ENCODE data around the gene PSMD9.
"Not testable (repeated sequence)": the region's sequence is repeated elsewhere in the genome, so short reads cannot be mapped to it uniquely, and the experiment has no call there.

The PSMD9 gene

DNA sequence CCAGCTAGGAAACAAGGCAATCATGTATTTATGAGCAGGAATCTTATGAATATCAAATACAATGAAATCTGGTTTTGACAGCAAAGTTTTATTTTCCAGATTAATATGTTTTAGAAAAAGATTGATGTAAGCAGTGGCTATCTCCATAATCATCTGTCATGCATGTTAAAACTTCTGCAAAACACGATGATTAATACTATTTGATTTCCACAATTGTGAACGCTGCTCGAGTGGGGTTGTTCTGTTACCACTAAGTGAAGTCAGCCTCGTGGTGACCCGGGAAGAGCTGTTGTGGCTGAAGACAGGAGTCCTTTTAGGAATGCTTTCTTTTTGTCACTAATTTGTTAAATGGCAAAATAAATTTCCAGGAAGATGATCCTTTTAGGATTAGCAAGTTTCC lies 39.2 kb downstream of the PSMD9 start:
- Histone ChIP-seq H3K9me3 (ENCODE audit: control insufficient read depth in 1 of 2, low read length in 2 of 2) (no peaks in the 10 kb centered on the region), H3K27me3 (ENCODE audit: low read depth, low read length) (no peaks in the 10 kb centered on the region), H3K36me3 (ENCODE audit: control insufficient read depth in 1 of 2, insufficient read depth in 2 of 2, low read length in 2 of 2) (no peaks in the 10 kb centered on the region), H3K27ac (ENCODE audit: low read length) (no peak overlapping the region), H3K4me1 (ENCODE audit: control insufficient read depth in 1 of 2, insufficient read depth in 2 of 2, low read length in 2 of 2) (peaks cover 0 to 4% of the 10 kb centered on the region in 2 donors), H3K4me3 (ENCODE audit: low read depth in 1 of 2, low read length in 2 of 2) (no peak overlapping the region)

DNA sequence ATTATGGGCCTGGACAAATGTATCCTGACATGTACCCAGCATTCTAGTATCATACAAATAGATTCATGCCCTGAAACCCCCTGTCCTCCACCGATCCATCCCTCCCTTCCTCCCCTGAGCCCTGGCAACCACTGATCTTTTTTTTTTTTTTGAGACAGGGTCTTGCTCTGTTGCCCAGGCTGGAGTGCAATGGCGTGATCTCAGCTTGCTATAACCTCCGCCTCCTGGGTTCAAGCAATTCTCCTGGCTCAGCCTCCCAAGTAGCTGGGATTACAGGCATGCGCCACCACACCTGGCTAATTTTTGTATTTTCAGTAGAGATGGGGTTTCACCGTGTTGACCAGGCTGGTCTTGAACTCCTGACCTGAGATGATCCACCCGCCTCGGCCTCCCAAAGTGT lies 41.0 kb downstream of the PSMD9 start:
- H3K4me1 ChIP-seq (ENCODE audit: control insufficient read depth in 1 of 2, insufficient read depth in 2 of 2, low read length in 2 of 2); H3K36me3 ChIP-seq (ENCODE audit: control insufficient read depth in 1 of 2, insufficient read depth in 2 of 2, low read length in 2 of 2); H3K9me3 ChIP-seq (ENCODE audit: control insufficient read depth in 1 of 2, low read length in 2 of 2); H3K4me3 ChIP-seq (ENCODE audit: low read depth in 1 of 2, low read length in 2 of 2); H3K27me3 ChIP-seq (ENCODE audit: low read depth, low read length); H3K27ac ChIP-seq (ENCODE audit: low read length): not testable (repeated sequence)

DNA sequence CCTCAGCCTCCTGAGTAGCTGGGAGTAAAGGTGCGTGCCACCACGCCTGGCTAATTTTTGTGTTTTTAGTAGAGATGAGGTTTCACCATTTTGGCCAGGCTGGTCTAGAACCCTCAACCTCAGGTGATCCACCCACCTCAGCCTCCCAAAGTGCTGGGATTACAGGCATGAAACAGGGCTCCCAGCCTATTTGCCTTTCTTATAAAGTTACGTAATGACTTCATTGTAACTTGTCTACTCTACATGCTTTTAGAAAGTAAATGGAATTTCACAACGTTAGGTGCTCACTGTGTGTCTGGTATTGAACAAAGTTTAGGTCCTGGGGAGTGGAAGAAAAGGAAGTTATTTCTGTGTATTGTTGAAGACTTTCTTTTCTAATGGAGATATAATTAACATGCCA lies 42.3 kb downstream of the PSMD9 start:
- Histone ChIP-seq H3K4me3 (ENCODE audit: low read depth in 1 of 2, low read length in 2 of 2) (no peak overlapping the region), H3K9me3 (ENCODE audit: control insufficient read depth in 1 of 2, low read length in 2 of 2) (no peaks in the 10 kb centered on the region), H3K27me3 (ENCODE audit: low read depth, low read length) (no peaks in the 10 kb centered on the region), H3K36me3 (ENCODE audit: control insufficient read depth in 1 of 2, insufficient read depth in 2 of 2, low read length in 2 of 2) (no peaks in the 10 kb centered on the region), H3K4me1 (ENCODE audit: control insufficient read depth in 1 of 2, insufficient read depth in 2 of 2, low read length in 2 of 2) (no peaks in the 10 kb centered on the region), H3K27ac (ENCODE audit: low read length) (no peak overlapping the region)

DNA sequence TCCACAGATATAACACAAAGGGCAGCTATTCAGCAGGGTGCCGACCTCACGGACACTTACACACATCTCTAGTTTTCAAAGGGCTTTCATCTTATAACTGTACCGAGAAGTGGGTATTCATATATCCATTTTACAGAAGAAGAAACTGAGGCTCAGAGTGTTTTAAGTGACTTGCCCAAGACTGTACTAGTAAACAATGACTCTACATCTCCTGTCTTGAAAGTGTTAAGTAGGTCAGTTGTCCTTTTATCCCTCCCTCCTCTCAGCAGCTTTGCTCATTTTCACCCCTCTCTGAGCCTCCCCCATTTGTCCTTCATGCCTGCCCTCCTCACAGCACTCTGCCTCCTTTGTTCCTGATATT lies 43.6 kb downstream of the PSMD9 start:
- no peak overlapping the region for H3K4me3 ChIP-seq (ENCODE audit: low read depth in 1 of 2, low read length in 2 of 2)
- H3K27me3 ChIP-seq (ENCODE audit: low read depth, low read length), result no peaks in the 10 kb centered on the region
- no peaks in the 10 kb centered on the region for H3K4me1 ChIP-seq (ENCODE audit: control insufficient read depth in 1 of 2, insufficient read depth in 2 of 2, low read length in 2 of 2)
- H3K27ac ChIP-seq (ENCODE audit: low read length), result no peak overlapping the region
- H3K36me3 ChIP-seq (ENCODE audit: control insufficient read depth in 1 of 2, insufficient read depth in 2 of 2, low read length in 2 of 2), result peaks cover 0 to 4% of the 10 kb centered on the region in 2 donors
- no peaks in the 10 kb centered on the region for H3K9me3 ChIP-seq (ENCODE audit: control insufficient read depth in 1 of 2, low read length in 2 of 2)

DNA sequence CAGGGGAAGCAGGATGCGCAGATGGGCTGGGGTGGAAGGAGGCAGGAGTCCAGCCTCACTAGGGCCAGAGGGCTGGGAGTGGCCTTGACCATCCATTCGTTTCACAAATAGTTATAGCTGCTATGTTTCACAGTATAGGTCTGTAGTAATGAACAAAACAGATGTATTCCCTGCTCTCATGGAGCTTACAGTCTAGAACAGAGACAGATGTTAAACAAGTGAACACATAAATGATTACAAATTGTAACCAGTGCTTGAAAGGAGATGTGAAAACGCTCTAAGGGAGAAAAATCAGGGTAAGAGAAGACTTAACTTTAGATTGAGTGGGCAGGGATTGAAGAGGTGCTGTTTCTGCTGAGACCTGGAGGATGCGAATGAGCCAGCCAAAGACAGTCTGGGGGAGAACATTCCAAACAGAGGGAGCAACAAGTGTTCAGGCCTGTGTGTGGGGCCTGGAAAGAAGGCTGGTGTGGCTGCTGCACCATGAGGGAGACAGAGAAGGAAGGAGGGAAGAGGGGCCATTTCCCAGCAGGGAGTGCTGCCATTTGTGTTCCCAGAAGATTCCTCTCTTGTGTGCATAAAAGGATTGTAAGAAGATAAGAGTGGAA lies 44.4 kb downstream of the PSMD9 start:
- Histone ChIP-seq H3K9me3 (ENCODE audit: control insufficient read depth in 1 of 2, low read length in 2 of 2) (no peaks in the 10 kb centered on the region), H3K27ac (ENCODE audit: low read length) (no peak overlapping the region), H3K4me3 (ENCODE audit: low read depth in 1 of 2, low read length in 2 of 2) (no peak overlapping the region), H3K27me3 (ENCODE audit: low read depth, low read length) (no peaks in the 10 kb centered on the region), H3K4me1 (ENCODE audit: control insufficient read depth in 1 of 2, insufficient read depth in 2 of 2, low read length in 2 of 2) (no peaks in the 10 kb centered on the region), H3K36me3 (ENCODE audit: control insufficient read depth in 1 of 2, insufficient read depth in 2 of 2, low read length in 2 of 2) (peaks cover 0 to 4% of the 10 kb centered on the region in 2 donors)

DNA sequence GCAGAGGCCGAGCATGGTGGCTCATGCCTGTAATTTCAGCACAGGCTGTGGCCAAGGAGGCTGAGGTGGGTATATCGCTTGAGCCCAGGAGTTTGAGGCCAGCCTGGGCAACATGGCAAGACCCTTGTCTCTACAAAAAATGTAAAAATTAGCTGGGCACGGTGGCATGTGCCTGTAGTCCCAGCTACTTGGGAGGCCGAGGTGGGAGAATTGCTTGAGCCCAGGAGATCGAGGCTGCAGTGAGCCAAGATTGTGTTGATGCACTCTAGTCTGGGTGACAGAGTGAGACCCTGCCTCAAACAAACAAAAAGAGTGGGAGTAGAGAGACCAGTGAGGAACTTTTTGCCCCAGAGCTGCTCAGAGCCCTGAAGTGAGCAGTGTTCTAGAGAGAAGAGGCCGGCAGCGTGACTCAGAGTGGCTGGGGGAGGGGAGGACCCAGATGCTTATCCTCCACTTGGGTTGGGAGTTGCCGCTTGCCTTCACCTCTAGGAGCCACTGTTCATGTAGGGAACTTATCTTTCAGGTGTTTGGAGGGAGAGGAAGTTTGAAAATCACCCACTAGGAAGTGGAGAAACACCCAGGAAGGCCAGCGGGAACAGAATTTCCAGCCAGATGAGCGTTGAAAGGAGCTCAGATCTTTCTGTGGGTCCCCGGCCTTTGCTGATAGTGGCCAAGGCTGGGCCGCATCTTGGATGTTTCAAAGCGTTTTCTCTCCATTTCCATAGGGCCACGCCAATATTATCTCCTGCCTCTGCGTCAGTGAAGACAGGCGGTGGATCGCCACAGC lies 45.1 kb downstream of the PSMD9 start:
- no peak overlapping the region for H3K27ac ChIP-seq (ENCODE audit: low read length)

DNA sequence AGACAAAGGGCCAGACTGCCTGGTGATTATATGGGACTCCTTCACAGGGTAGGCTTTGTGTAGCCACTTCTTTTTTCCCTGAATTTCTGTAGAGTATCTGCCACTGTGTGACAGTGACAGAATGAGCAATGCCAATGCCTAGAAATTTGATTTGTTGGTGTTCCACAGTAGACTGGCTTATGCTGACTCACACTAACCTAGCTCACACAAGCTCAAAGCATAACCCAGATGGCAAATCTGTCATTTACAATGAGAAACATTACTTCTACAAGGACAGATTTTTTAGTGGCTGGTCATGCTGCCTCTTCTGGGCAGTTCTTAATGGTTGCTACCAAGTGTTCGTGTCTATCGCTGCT lies 45.7 kb downstream of the PSMD9 start:
- Histone ChIP-seq H3K9me3 (ENCODE audit: control insufficient read depth in 1 of 2, low read length in 2 of 2) (no peaks in the 10 kb centered on the region), H3K4me1 (ENCODE audit: control insufficient read depth in 1 of 2, insufficient read depth in 2 of 2, low read length in 2 of 2) (no peaks in the 10 kb centered on the region), H3K27me3 (ENCODE audit: low read depth, low read length) (no peaks in the 10 kb centered on the region), H3K36me3 (ENCODE audit: control insufficient read depth in 1 of 2, insufficient read depth in 2 of 2, low read length in 2 of 2) (peaks cover 0 to 4% of the 10 kb centered on the region in 2 donors), H3K4me3 (ENCODE audit: low read depth in 1 of 2, low read length in 2 of 2) (no peak overlapping the region), H3K27ac (ENCODE audit: low read length) (no peak overlapping the region)

More for the DNA sequence above, 45.1 kb downstream of the PSMD9 start:
- Histone ChIP-seq H3K4me1 (ENCODE audit: control insufficient read depth in 1 of 2, insufficient read depth in 2 of 2, low read length in 2 of 2) (no peaks in the 10 kb centered on the region), H3K4me3 (ENCODE audit: low read depth in 1 of 2, low read length in 2 of 2) (no peak overlapping the region), H3K9me3 (ENCODE audit: control insufficient read depth in 1 of 2, low read length in 2 of 2) (no peaks in the 10 kb centered on the region), H3K36me3 (ENCODE audit: control insufficient read depth in 1 of 2, insufficient read depth in 2 of 2, low read length in 2 of 2) (peaks cover 0 to 4% of the 10 kb centered on the region in 2 donors), H3K27me3 (ENCODE audit: low read depth, low read length) (no peaks in the 10 kb centered on the region)

DNA sequence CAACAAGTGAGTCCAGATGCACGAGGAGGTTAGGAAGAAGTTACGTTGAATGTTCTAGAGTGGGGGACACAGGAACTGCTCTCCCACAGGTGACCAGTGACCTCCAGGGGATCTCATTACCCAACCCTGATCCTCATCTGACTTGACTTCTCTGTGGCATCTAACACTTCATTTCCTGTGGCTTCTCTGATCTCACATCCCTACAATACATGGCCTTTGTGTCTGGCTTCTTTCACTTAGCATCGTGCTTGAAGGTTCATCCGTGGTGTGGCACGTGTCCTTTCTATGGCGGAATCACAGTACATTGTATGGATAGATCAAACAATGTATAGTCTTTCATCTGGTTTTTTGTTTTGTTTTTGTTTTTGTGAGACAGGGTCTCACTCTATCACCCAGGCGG lies 49.1 kb downstream of the PSMD9 start:
- H3K36me3 ChIP-seq (ENCODE audit: control insufficient read depth in 1 of 2, insufficient read depth in 2 of 2, low read length in 2 of 2), result peaks cover 0 to 4% of the 10 kb centered on the region in 2 donors
- H3K4me3 ChIP-seq (ENCODE audit: low read depth in 1 of 2, low read length in 2 of 2), result no peak overlapping the region
- H3K27me3 ChIP-seq (ENCODE audit: low read depth, low read length), result no peaks in the 10 kb centered on the region
- no peaks in the 10 kb centered on the region for H3K9me3 ChIP-seq (ENCODE audit: control insufficient read depth in 1 of 2, low read length in 2 of 2)
- H3K27ac ChIP-seq (ENCODE audit: low read length), result no peak overlapping the region
- H3K4me1 ChIP-seq (ENCODE audit: control insufficient read depth in 1 of 2, insufficient read depth in 2 of 2, low read length in 2 of 2), result no peaks in the 10 kb centered on the region

DNA sequence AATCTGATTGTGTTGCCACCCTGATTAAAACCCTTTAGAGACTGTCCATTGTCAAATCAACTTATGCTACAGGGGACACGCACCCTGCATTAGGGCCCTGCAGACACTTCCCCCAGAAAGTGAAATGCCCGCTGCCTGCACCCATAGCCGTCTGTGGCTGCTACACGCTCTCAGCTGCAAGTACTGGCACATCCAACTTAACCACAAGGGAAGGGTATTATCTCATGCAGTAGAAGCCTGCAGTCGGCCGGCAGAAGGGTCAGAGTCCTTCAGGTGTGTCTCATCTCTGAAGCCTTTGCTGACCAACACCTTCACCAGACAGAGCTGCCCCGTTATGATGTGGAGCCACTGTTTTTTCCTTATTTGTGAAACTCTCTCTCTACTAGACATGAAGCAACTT lies 50.6 kb downstream of the PSMD9 start:
- no peaks in the 10 kb centered on the region for H3K27me3 ChIP-seq (ENCODE audit: low read depth, low read length)
- peaks cover 0 to 4% of the 10 kb centered on the region in 2 donors for H3K36me3 ChIP-seq (ENCODE audit: control insufficient read depth in 1 of 2, insufficient read depth in 2 of 2, low read length in 2 of 2)
- no peak overlapping the region for H3K27ac ChIP-seq (ENCODE audit: low read length)
- no peak overlapping the region for H3K4me3 ChIP-seq (ENCODE audit: low read depth in 1 of 2, low read length in 2 of 2)
- no peaks in the 10 kb centered on the region for H3K9me3 ChIP-seq (ENCODE audit: control insufficient read depth in 1 of 2, low read length in 2 of 2)
- no peaks in the 10 kb centered on the region for H3K4me1 ChIP-seq (ENCODE audit: control insufficient read depth in 1 of 2, insufficient read depth in 2 of 2, low read length in 2 of 2)

DNA sequence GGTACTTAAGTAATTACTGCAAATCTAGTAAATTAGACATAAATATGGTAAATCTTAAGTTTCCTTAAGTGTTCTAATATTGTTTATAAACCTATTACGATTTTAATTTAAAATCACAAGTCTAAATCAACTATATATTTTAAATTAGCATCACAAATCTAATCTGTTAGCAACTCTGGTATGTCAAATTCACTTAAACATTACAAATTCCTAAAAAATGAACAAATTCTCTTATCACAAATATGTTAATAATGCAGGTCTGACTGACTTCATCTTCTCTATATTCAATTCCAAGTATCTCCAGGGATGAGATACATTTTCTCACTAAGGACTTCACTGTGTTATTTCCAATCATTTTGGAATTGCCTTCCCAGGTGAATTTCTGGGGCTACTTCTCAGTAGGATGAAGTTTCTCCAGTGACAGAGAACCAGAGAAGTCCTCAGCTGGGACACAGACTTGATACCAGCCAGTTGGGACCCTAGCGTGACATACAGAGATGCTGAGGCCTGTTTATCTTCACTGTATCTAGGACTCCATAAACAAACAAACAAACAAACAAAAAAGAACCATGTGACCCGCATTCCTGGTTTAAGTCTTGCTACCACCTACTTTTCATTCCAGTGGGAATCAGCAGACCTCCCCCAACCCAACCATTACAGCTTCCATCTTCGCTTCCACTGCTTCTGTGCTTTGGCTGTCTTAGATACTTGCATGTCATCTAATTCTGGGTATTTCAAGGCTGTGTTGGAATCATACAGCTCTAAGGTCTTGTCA lies 51.6 kb downstream of the PSMD9 start:
- Histone ChIP-seq H3K27me3 (ENCODE audit: low read depth, low read length) (no peaks in the 10 kb centered on the region), H3K27ac (ENCODE audit: low read length) (no peak overlapping the region), H3K4me3 (ENCODE audit: low read depth in 1 of 2, low read length in 2 of 2) (no peak overlapping the region), H3K36me3 (ENCODE audit: control insufficient read depth in 1 of 2, insufficient read depth in 2 of 2, low read length in 2 of 2) (peaks cover 0 to 4% of the 10 kb centered on the region in 2 donors), H3K4me1 (ENCODE audit: control insufficient read depth in 1 of 2, insufficient read depth in 2 of 2, low read length in 2 of 2) (no peaks in the 10 kb centered on the region), H3K9me3 (ENCODE audit: control insufficient read depth in 1 of 2, low read length in 2 of 2) (no peaks in the 10 kb centered on the region)

DNA sequence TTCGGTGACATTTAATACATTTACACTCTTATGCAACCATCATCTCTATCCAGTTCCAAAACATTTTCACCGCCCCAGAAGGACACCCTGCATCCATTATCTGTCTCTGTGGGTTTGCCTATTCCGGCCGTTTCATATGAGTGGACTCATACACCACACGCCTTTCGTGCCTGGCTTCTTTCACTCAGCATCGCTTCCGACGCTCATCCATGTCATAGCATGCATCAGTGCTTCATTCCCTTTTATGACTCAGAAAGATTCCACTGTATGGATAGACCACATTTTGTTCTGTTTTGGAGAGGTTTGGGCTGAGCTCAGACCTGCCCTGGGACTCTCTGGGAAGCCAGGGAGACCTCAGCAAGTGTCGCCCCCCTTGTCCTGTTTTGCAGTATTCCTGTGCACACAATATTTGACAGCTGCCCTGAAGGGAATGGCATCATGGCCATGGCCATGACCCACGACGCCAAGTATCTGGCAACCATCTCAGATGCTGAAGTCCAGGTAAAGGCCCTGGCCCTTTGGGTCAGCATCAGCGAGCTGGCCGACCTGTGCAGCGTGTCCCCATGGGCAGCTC lies 53.6 kb downstream of the PSMD9 start:
- no peaks in the 10 kb centered on the region for H3K4me1 ChIP-seq (ENCODE audit: control insufficient read depth in 1 of 2, insufficient read depth in 2 of 2, low read length in 2 of 2)
- no peak overlapping the region for H3K27ac ChIP-seq (ENCODE audit: low read length)
- no peak overlapping the region for H3K4me3 ChIP-seq (ENCODE audit: low read depth in 1 of 2, low read length in 2 of 2)
- no peaks in the 10 kb centered on the region for H3K27me3 ChIP-seq (ENCODE audit: low read depth, low read length)
- no peaks in the 10 kb centered on the region for H3K36me3 ChIP-seq (ENCODE audit: control insufficient read depth in 1 of 2, insufficient read depth in 2 of 2, low read length in 2 of 2)
- no peaks in the 10 kb centered on the region for H3K9me3 ChIP-seq (ENCODE audit: control insufficient read depth in 1 of 2, low read length in 2 of 2)
